Retinal pigment epithelial cell (primary cell): Measurements from ENCODE around the gene ZMPSTE24.

Experiments used
- DNase-seq: peaks from one replicate; pipeline ENCODE4 v3.0.0-alpha.2; 2010; ENCODE audit warnings: low read depth
- H3K4me3 ChIP-seq: 2 replicates; pipeline ENCODE4 v1.5.1; 2011; ENCODE audit warnings: mild to moderate bottlenecking, low read length, control low read depth, moderate library complexity
- CTCF ChIP-seq: conservative IDR thresholded peaks from 2 replicates; pipeline ENCODE4 v1.5.1; 2011; ENCODE audit warnings: low read depth, low read length, control low read depth, inconsistent platforms

Gene ZMPSTE24

GRCh38 chr1:40232444-40232843 is 25.6 kb upstream of the ZMPSTE24 start:
- no peak for TF ChIP-seq CTCF
- no peak for DNase-seq
- H3K4me3 ChIP-seq, result no peak overlapping the region

GRCh38 chr1:40239626-40240025 is 18.4 kb upstream of the ZMPSTE24 start:
- no peak overlapping the region for H3K4me3 ChIP-seq
- TF ChIP-seq CTCF, result no peak
- no peak for DNase-seq

- H3K4me3 ChIP-seq, result no peak overlapping the region
- no peak for TF ChIP-seq CTCF
- no peak for DNase-seq
Observed at GRCh38 chr1:40240390-40240789, 17.6 kb upstream of the ZMPSTE24 start.

- TF ChIP-seq CTCF, result no peak
- H3K4me3 ChIP-seq, result no peak overlapping the region
- DNase-seq, result no peak
Observed at GRCh38 chr1:40241362-40241761, 16.7 kb upstream of the ZMPSTE24 start.

- no peak for TF ChIP-seq CTCF
- no peak for DNase-seq
- H3K4me3 ChIP-seq, result no peak overlapping the region
Observed at GRCh38 chr1:40243351-40243750, 14.7 kb upstream of the ZMPSTE24 start.

GRCh38 chr1:40244138-40244744 is 13.8 kb upstream of the ZMPSTE24 start:
- DNase-seq, result no peak
- H3K4me3 ChIP-seq, result no peak overlapping the region
- no peak for TF ChIP-seq CTCF

- no peak overlapping the region for H3K4me3 ChIP-seq
- no peak for TF ChIP-seq CTCF
Observed at GRCh38 chr1:40245686-40246085, 12.3 kb upstream of the ZMPSTE24 start.

More at GRCh38 chr1:40245686-40246085, 12.3 kb upstream of the ZMPSTE24 start:
- DNase-seq, result no peak
